A549 treated with CORT108297 at 1 μM for 4 hours (cell line): ENCODE results near the gene ZFP82. TPM values are rescaled to one million over a fixed set of nuclear protein-coding genes. Genes with fewer than 3 reads are reported as not detected.

ENCODE experiments used
- total RNA-seq: library from RNA; stranded (reverse); fragments of 200-300 nt; extraction: Qiagen RNA extraction; gene quantifications from 5 replicates; pipeline ENCODE4 v1.2.3, GENCODE V29; 2022

Gene ZFP82
- 1.8 to 2.4 TPM (median 1.9 TPM) in 5 replicates for total RNA-seq

GRCh38 chr19:36418287-36419001, at the start of gene ZFP82:
ZFP82 (minus strand) TSS chr19:36418644; CDS start chr19:36409789, 8,855 bp downstream.

GRCh38 chr19:36378625-36379509, 39.6 kb downstream of the ZFP82 start, which contains the start of gene ZFP14:
ZFP14 (minus strand) TSS chr19:36379201; CDS start chr19:36367892, 11,309 bp downstream.

Other genes with a start within 250 kb of the ZFP82 start
- gene ZNF565, start 204.0 kb downstream of the ZFP82 start, total RNA-seq, result 3.6 to 4.5 TPM (median 3.9 TPM) in 5 replicates
- gene ZNF146, start 203.5 kb downstream of the ZFP82 start, total RNA-seq, result 109 to 187 TPM (median 114 TPM) in 5 replicates
- 1.9 to 2.7 TPM (median 2.4 TPM) in 5 replicates for gene ZFP14, start 39.4 kb downstream of the ZFP82 start, total RNA-seq
- gene ZNF566, start 70.9 kb upstream of the ZFP82 start, total RNA-seq, result 7.4 to 9.7 TPM (median 8.6 TPM) in 5 replicates
- 6.0 to 12.6 TPM (median 7.0 TPM) in 5 replicates for gene ZNF260, start 109.6 kb upstream of the ZFP82 start, total RNA-seq
- gene ZNF529, start 154.6 kb upstream of the ZFP82 start, total RNA-seq, result 2.5 to 3.0 TPM (median 2.6 TPM) in 5 replicates
- 0.11 to 0.12 TPM in 2 of 5 replicates, not detected in the others for gene ZNF382, start 186.7 kb upstream of the ZFP82 start, total RNA-seq
- gene ZNF461, start 248.2 kb upstream of the ZFP82 start, total RNA-seq, result 5.2 to 9.6 TPM (median 7.7 TPM) in 5 replicates